ENCODE results near the gene GPC6.

The GPC6 gene

GRCh38 chr13:94139393-94139995, 912.9 kb downstream of the GPC6 start:
- H3K4me2 ChIP-seq (ENCODE audit: low read depth, low read length, poor library complexity, severe bottlenecking), result no peak overlapping the region
- no peaks in the 10 kb centered on the region for H4K20me1 ChIP-seq (ENCODE audit: low read depth, low read length)
- H3K4me3 ChIP-seq (ENCODE audit: insufficient read depth, low read length, poor library complexity, severe bottlenecking), result no peak overlapping the region
- H3K27me3 ChIP-seq (ENCODE audit: low read length), result no peaks in the 10 kb centered on the region
- no peaks in the 10 kb centered on the region for H3K9me2 ChIP-seq (replicated peaks; ENCODE audit: insufficient read depth, low read length)
- TF ChIP-seq EZH2phosphoT487 (conservative IDR thresholded peaks at IDR 0.05; ENCODE audit: low read length) (no peak), CTCF (IDR thresholded peaks at IDR 0.05; ENCODE audit: insufficient read depth, low read length, poor library complexity, severe bottlenecking) (no peak)
- H3K36me3 ChIP-seq (ENCODE audit: low read length), result no peaks in the 10 kb centered on the region
- no peaks in the 10 kb centered on the region for H3K79me2 ChIP-seq (ENCODE audit: insufficient read depth, low read length)
- no peak overlapping the region for H3K9ac ChIP-seq (ENCODE audit: low read length)
- H3F3A ChIP-seq (ENCODE audit: insufficient read depth), result no peaks in the 10 kb centered on the region
- no peak overlapping the region for H2AFZ ChIP-seq (ENCODE audit: low read depth, low read length, severe bottlenecking)
- H3K27ac ChIP-seq (ENCODE audit: low read depth, low read length), result no peak overlapping the region
- no peaks in the 10 kb centered on the region for H3K9me3 ChIP-seq (ENCODE audit: insufficient read depth, low read length)

GRCh38 chr13:94140027-94140426, 913.4 kb downstream of the GPC6 start:
- no peak overlapping the region for H3K4me3 ChIP-seq (ENCODE audit: insufficient read depth, low read length, poor library complexity, severe bottlenecking)
- H3F3A ChIP-seq (ENCODE audit: insufficient read depth), result no peaks in the 10 kb centered on the region
- no peaks in the 10 kb centered on the region for H3K9me3 ChIP-seq (ENCODE audit: insufficient read depth, low read length)
- H3K79me2 ChIP-seq (ENCODE audit: insufficient read depth, low read length), result no peaks in the 10 kb centered on the region
- H3K9me2 ChIP-seq (replicated peaks; ENCODE audit: insufficient read depth, low read length), result no peaks in the 10 kb centered on the region
- H4K20me1 ChIP-seq (ENCODE audit: low read depth, low read length), result no peaks in the 10 kb centered on the region
- no peaks in the 10 kb centered on the region for H3K27me3 ChIP-seq (ENCODE audit: low read length)
- no peak overlapping the region for H3K27ac ChIP-seq (ENCODE audit: low read depth, low read length)
- no peak overlapping the region for H3K9ac ChIP-seq (ENCODE audit: low read length)
- no peak overlapping the region for H3K4me2 ChIP-seq (ENCODE audit: low read depth, low read length, poor library complexity, severe bottlenecking)
- TF ChIP-seq EZH2phosphoT487 (conservative IDR thresholded peaks at IDR 0.05; ENCODE audit: low read length), result no peak
- TF ChIP-seq CTCF (IDR thresholded peaks at IDR 0.05; ENCODE audit: insufficient read depth, low read length, poor library complexity, severe bottlenecking), result no peak
- H2AFZ ChIP-seq (ENCODE audit: low read depth, low read length, severe bottlenecking), result no peak overlapping the region
- no peaks in the 10 kb centered on the region for H3K36me3 ChIP-seq (ENCODE audit: low read length)

GRCh38 chr13:94140511-94140910, 913.9 kb downstream of the GPC6 start:
- Histone ChIP-seq H3K9me2 (replicated peaks; ENCODE audit: insufficient read depth, low read length) (no peaks in the 10 kb centered on the region), H3K79me2 (ENCODE audit: insufficient read depth, low read length) (no peaks in the 10 kb centered on the region), H4K20me1 (ENCODE audit: low read depth, low read length) (no peaks in the 10 kb centered on the region), H3K9me3 (ENCODE audit: insufficient read depth, low read length) (no peaks in the 10 kb centered on the region), H3K27me3 (ENCODE audit: low read length) (no peaks in the 10 kb centered on the region), H3K27ac (ENCODE audit: low read depth, low read length) (no peak overlapping the region), H3K9ac (ENCODE audit: low read length) (no peak overlapping the region), H3K36me3 (ENCODE audit: low read length) (no peaks in the 10 kb centered on the region), H2AFZ (ENCODE audit: low read depth, low read length, severe bottlenecking) (no peak overlapping the region), H3K4me3 (ENCODE audit: insufficient read depth, low read length, poor library complexity, severe bottlenecking) (no peak overlapping the region), H3K4me2 (ENCODE audit: low read depth, low read length, poor library complexity, severe bottlenecking) (no peak overlapping the region), H3F3A (ENCODE audit: insufficient read depth) (no peaks in the 10 kb centered on the region)
- no peak for TF ChIP-seq EZH2phosphoT487 (conservative IDR thresholded peaks at IDR 0.05; ENCODE audit: low read length)
- no peak for TF ChIP-seq CTCF (IDR thresholded peaks at IDR 0.05; ENCODE audit: insufficient read depth, low read length, poor library complexity, severe bottlenecking)
